CD4-positive, alpha-beta T cell treated with Interleukin-17A for 4 hours (primary cell): ENCODE results near the gene AGAP3.
A peak's percentile ranks its signal among the peaks of the same experiment; 100 is the strongest.

Source experiments
- DNase-seq: peaks from one replicate; pipeline ENCODE4 v3.0.0-alpha.2; 2020; ENCODE audit warnings: mixed read lengths

Gene AGAP3

GRCh38 chr7:151074817-151075661, 11.2 kb upstream of the AGAP3 start:
- no peak for DNase-seq

GRCh38 chr7:151075662-151075971, 10.7 kb upstream of the AGAP3 start:
- DNase-seq = no peak

- no peak for DNase-seq
Observed at GRCh38 chr7:151075978-151076426, 10.3 kb upstream of the AGAP3 start.

GRCh38 chr7:151076863-151077704, 9.2 kb upstream of the AGAP3 start:
- no peak for DNase-seq

- DNase-seq = no peak
Observed at GRCh38 chr7:151077705-151078232, 8.5 kb upstream of the AGAP3 start.

GRCh38 chr7:151078233-151079040, 7.8 kb upstream of the AGAP3 start:
- no peak for DNase-seq

- no peak for DNase-seq
Observed at GRCh38 chr7:151079199-151079910, 6.9 kb upstream of the AGAP3 start.

- DNase-seq = peak; percentile 25
Observed at GRCh38 chr7:151080067-151080521, 6.2 kb upstream of the AGAP3 start.

- peak; percentile 88 for DNase-seq
Observed at GRCh38 chr7:151080522-151081169, 5.6 kb upstream of the AGAP3 start, which contains the start of gene FASTK. TSS of gene FASTK (minus strand) at chr7:151080809. CDS start at chr7:151080766, 43 bp downstream.

- DNase-seq = no peak
Observed at GRCh38 chr7:151081170-151082101, 4.8 kb upstream of the AGAP3 start.

- DNase-seq = no peak
Observed at GRCh38 chr7:151082141-151083070, 3.9 kb upstream of the AGAP3 start.

- peak; percentile 91 for DNase-seq
Observed at GRCh38 chr7:151083071-151083823, 3.0 kb upstream of the AGAP3 start, which contains the start of gene TMUB1. TSS of gene TMUB1 (minus strand) at chr7:151083493. CDS start at chr7:151082563, 930 bp downstream.

GRCh38 chr7:151083824-151084160, 2.5 kb upstream of the AGAP3 start:
- DNase-seq = no peak

GRCh38 chr7:151085329-151085690, 965 bp upstream of the AGAP3 start:
- DNase-seq = no peak

- peak; percentile 47 for DNase-seq
Observed at GRCh38 chr7:151086802-151087244, 548 bp downstream of the AGAP3 start.

GRCh38 chr7:151087245-151088018, 1.2 kb downstream of the AGAP3 start:
- DNase-seq = peak; percentile 57
